WI38 (cell line): ENCODE data around the gene OSM.

Source experiments
- H3K4me3 ChIP-seq: 2 replicates; pipeline ENCODE4 v1.5.1; 2011; ENCODE audit warnings: low read depth, mild to moderate bottlenecking, control low read depth, low read length
- CTCF ChIP-seq: IDR thresholded peaks from 2 replicates; pipeline ENCODE4 v1.5.1; 2012; ENCODE audit warnings: low read depth, mild to moderate bottlenecking, control low read depth, low read length

Gene OSM

GRCh38 chr22:30283342-30283741 lies 16.7 kb upstream of the OSM start:
- TF ChIP-seq CTCF, result no peak

GRCh38 chr22:30282616-30283046 lies 16.0 kb upstream of the OSM start:
- no peak for TF ChIP-seq CTCF
- H3K4me3 ChIP-seq, result no peak overlapping the region

More at GRCh38 chr22:30283342-30283741, 16.7 kb upstream of the OSM start:
- H3K4me3 ChIP-seq, result no peak overlapping the region

- no peak for TF ChIP-seq CTCF
- no peak overlapping the region for H3K4me3 ChIP-seq
Observed at GRCh38 chr22:30280505-30280904, 13.9 kb upstream of the OSM start.

GRCh38 chr22:30279932-30280331 lies 13.3 kb upstream of the OSM start:
- no peak for TF ChIP-seq CTCF
- H3K4me3 ChIP-seq, result no peak overlapping the region

- TF ChIP-seq CTCF, result no peak
Observed at GRCh38 chr22:30279046-30279788, 12.6 kb upstream of the OSM start.

GRCh38 chr22:30277547-30278344 lies 11.1 kb upstream of the OSM start:
- H3K4me3 ChIP-seq, result no peak overlapping the region
- no peak for TF ChIP-seq CTCF

More at GRCh38 chr22:30279046-30279788, 12.6 kb upstream of the OSM start:
- H3K4me3 ChIP-seq, result no peak overlapping the region

GRCh38 chr22:30276039-30276438 lies 9.4 kb upstream of the OSM start:
- no peak overlapping the region for H3K4me3 ChIP-seq
- TF ChIP-seq CTCF, result no peak
